Islet precursor cell (in vitro differentiated cells): ENCODE results near the gene CHST4.
"Not testable (repeated sequence)": the region's sequence is repeated elsewhere in the genome, so short reads cannot be mapped to it uniquely, and the experiment has no call there.

Experiments
- DNase-seq: peaks from one replicate; pipeline ENCODE4 v3.0.0-alpha.2; 2018

Gene CHST4

DNA sequence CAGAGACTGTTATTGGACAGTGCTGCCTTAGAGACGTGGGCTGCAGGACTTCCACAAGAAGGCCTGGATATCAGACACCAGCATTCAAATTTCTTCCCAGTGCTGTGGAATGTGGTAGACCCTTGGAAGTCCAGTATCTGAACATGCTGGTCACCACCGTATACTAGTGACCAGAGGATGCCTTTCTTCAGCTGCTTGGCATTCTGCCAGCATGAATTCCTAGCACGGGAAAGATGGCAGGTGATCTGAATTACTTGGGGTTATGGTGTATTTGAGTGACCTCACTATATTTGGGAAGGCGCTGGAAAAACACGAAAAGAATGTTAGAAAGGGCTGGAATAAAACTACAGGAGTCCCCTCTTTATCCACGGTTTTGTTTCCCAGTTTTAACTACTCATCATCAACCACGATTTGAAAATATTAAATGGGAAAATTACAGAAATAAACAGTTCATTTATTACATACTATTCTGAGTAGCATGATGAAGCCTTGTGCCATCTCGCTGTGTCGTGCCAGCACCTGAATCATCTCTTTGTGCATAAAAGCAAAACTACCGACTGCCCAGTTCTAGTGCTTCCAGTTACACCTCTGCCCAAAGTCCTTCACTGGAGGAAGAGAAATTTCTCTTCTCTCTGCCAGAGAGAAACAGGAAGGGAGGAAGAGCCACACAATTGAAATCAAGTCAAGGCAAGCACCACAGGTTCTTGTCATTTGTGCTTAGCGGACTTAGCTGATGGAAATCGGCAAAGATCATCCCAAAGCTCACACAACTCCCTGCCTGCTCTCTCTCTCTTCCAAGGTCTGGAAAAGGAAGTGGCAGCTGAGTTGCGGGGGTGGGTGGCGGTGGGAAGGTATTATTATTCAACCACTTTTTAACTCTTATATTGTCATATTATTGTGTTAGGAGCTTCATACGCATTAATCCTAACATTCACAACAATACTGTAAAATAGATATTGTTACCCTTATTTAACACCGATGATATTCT is 1.4 kb upstream of the CHST4 start:
- DNase-seq: no peak

DNA sequence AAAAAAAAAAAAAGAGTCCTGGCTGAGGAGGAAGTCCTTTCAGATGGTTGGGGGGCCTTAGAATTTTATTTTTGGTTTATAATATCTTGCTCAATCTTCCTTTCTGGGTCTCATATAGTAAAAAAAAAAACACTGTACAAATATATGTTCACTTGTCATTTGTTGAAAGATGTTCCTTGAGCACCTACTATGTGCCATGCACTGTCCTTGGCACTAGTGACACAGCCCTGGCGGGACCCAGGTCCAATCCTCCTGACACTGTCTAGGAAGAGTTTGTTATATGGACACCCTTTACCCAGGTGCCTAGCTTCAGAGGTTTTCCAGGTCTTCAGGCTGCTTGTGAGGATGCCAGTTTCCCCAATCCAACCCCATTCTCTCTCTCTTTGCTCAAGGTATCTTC is 2.0 kb downstream of the CHST4 start:
- DNase-seq: no peak

DNA sequence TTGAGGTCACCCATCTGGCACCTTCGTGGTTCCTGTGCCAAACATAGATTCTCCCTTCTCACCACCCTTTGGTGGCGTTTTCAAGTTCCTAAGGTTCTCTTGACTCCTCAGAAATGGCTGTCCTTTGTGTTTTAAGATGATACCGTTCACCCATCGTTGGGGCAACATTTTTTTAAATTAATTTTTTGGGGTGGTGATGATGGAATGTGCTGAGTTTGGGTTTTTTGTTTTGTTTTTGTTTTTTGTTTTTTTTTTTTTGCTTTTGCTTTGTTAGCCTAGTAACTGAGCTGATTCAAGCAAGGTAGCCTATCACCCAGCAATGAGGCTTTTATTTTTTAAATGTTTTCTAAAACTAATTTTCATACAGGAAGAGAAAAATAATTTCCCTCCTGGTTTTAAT is 2.6 kb downstream of the CHST4 start:
- no peak for DNase-seq

DNA sequence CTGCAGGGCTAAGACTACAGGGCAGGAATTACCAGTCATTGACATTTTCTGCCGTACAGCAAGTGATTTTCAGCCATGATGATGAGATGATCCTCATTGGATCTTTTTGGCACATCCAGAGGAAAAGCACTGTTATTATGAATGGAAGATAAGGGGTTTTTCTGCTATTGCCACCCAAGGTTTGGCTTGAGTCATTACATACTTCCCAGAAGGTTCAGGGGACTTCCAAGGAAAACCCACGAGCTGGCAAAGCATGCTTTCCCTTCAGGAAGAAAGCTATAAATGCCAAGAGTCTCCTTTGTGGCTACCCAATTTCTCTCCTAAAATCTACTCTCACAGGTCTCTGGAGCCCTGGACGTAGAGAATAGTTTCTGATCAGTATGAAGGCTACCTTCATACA is 6.1 kb downstream of the CHST4 start:
- DNase-seq: no peak

DNA sequence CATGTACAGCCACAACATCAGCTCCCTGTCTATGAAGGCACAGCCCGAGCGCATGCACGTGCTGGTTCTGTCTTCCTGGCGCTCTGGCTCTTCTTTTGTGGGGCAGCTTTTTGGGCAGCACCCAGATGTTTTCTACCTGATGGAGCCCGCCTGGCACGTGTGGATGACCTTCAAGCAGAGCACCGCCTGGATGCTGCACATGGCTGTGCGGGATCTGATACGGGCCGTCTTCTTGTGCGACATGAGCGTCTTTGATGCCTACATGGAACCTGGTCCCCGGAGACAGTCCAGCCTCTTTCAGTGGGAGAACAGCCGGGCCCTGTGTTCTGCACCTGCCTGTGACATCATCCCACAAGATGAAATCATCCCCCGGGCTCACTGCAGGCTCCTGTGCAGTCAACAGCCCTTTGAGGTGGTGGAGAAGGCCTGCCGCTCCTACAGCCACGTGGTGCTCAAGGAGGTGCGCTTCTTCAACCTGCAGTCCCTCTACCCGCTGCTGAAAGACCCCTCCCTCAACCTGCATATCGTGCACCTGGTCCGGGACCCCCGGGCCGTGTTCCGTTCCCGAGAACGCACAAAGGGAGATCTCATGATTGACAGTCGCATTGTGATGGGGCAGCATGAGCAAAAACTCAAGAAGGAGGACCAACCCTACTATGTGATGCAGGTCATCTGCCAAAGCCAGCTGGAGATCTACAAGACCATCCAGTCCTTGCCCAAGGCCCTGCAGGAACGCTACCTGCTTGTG is 10.7 kb downstream of the CHST4 start:
- no peak for DNase-seq

DNA sequence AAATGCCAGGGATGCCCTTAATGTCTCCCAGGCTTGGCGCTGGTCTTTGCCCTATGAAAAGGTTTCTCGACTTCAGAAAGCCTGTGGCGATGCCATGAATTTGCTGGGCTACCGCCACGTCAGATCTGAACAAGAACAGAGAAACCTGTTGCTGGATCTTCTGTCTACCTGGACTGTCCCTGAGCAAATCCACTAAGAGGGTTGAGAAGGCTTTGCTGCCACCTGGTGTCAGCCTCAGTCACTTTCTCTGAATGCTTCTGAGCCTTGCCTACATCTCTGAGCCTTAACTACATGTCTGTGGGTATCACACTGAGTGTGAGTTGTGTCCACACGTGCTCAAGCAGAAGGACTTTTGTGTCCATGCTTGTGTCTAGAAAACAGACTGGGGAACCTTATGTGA is 11.4 kb downstream of the CHST4 start:
- DNase-seq: peak; percentile 76

DNA sequence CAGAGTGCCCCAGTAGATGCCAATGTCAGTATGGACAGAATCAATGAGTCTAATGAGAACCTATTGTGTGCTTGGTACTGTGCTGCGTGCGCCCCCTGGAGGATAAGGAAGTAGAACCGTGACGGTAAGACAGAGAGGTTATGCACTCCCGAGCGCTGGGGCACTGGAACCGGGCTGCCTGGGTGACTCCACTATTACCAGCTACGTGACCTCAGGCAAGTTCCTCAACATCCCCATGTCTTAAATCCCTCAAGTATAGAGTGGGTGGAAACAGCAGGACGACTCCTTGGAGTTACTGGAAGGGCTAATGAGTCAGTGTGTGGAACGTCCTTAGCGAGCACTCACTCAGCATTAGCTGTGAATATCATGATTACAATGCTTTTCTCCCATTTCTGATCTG is 16.2 kb downstream of the CHST4 start:
- DNase-seq: peak; percentile 81

DNA sequence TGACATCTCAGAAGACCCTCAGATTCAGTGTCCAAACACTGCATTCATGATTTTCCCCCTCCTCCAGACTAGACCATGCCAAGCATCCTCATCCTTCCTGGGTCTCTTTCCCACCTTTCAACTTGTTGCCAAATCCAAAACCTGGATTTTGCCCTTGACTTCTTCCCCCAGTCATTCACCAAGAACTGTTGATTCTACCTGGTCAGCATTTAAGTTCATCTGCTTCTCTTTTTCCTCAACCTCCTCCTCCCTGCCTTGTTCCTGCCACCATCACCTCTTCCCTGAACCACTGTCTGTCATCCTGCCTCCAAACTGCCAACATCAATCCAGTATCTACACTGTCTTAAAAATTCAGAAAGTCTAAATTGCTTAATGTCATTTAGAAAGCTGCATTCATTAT is 20.9 kb downstream of the CHST4 start:
- no peak for DNase-seq

DNA sequence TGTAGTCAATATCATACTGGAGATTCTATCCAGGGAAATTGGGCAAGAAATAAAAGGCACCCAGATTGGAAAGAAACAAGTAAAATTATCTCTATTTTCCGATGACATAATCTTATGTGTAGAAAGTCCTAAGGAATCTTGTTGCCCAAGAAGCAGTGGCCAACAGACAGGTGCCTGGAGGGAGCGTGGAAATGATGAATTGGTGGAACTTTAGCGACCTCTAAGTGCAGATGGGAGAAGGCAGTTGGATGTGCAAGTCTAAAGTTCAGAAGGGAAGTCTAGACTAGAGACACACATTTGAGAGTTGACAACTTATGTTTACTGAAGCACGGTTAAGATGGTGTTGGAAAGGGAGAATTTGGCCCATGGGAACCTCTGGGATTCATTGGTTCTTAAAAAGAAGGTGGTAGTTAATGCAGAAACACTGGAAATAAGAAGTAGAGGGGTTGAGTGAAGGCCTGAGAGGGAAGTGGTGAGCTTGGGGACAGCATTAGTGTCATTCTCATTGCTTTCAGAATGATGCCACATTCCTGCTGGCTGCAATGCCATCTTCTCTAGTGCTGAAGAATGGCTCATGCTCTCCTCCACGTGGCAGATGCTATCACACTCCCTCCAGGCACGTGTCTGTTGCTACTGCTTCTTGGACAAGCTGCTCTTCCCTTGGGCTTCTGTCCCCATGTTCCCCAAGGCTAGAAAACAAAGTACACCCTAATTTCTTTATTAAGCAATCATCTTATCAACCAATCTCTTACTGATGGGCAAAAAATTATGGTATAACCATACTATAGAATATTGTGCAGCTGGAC is 26.7 kb downstream of the CHST4 start:
- no peak for DNase-seq

DNA sequence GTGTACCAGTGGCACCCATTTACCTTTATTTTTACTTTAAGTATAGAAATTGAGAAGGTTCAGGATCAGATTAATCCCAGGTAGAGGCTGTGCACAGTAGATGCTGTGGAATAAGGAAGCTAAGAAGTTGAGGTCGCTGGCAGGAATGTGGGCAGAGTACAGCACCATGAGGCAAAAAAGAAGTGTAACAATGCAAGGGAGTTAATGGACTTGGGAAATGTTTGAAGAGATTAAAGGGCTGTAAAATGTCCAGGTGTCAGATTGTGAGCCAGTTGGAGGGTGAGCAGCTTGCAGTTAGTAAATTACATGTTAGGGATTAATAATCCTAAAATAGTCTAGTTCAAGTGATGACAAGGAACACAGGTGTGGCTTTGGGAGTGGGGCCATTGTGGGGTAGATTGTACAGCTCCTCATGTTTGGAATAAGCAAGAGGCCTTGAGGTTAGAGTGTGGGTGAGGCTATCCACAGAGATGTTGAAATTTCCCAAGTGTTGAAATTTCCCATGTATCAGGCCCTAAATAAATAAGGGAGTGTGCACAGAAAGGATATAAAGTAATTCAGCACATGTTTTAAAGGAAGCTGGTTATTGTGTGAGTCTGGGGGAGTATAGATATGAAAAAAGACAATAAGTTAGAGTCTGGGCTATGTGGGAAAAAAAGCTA is 29.1 kb downstream of the CHST4 start:
- DNase-seq: no peak

DNA sequence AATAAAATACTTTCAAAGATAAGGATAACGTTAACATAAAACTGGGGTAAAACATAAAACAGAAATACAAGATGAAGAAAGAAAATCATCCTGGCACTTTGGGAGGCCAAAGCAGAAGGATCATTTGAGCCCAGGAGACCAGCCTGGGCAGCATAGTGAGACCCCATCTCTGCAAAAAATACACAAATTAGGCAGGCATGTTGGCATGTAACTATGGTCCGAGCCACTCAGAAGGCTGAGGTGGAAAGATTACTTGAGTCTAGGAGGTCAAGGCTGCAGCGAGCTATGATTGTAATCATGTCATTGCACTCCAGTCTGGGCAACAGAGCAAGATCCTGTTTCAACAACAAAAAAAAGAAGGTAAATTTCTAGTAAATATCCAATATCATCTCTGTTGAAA is 31.1 kb downstream of the CHST4 start:
- DNase-seq: no peak

DNA sequence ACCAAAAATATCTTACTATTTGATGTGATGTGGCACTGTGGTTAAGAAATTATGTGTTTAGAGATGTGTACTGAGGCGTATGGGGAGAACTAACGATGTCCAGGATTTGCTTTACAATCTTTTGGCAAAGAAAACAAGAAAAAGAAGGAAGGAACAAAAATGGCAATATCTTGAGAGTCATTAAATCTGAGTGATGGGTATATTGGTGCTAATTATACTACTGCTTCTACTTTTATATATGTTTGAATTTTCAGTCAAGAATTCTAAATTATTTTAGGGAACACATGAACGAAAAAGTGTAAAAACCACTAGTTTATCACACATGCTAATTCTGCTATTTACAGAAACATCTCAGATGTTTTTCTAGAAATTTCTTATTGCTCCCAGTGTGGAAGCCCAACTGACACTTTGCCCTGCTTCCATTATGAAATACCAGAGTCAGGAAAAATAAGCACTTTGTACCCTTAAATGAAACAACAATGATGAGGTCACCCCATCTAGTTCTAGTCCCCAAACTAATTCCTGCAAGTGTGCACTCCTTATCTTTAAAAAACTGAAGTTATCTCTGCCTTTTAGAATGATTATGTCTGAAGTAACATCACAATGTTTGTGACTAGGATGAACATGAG is 31.8 kb downstream of the CHST4 start:
- DNase-seq: no peak

DNA sequence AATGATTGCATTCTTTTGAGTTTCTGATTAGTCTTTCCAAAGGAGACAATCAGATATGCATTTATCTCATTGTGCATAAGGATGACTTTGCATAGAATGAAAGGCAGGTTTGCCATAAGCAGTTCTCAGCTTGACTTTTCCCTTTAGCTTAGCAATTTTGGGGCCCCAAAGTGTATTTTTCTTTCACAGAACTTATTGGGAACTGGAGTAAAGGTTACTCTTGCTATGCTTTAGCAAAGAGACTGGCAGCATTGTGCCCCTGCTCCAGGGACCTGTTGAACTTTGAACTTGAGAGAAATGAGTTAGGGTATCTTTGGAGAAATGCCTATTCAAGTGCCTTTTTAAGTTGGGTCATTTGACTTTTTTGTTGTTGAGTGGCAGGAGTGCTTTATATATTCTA is 33.6 kb downstream of the CHST4 start:
- no peak for DNase-seq

DNA sequence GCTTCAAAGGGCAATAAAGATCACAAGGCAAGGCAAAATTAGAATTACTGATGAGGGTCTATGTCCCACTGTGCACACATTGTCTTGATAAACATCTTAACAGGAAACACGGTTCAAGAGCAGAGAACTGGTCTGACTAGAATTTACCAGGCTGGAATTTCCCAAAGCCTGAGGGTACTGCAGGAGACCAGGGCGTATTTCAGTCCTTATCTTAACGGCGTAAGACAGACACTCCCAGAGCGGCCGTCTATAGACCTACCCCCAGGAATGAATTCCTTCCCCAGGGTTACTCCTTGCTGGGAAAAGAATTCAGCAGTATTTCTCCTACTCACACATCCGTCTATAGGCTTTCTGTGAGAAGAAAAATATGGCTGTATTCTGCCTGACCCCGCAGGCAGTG is 35.7 kb downstream of the CHST4 start:
- not testable (repeated sequence) for DNase-seq

DNA sequence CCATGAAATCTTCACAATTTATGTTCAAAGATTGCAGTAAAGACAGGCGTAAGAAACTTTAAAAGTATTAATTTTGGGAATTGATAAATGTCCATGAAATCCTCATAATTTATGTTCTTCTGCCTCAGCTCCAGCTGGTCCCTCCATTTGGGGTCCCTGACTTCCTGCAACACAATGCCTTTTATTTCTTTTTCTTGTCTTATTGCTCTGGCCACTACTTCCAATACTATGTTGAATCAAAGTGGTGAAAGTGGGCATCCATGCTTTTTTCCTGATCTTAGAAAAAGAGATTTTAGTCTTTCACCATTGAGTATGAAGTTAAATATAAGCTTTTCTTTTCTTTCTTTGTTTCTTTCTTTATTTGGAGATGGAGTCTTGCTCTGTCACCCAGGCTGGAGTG is 36.3 kb downstream of the CHST4 start:
- no peak for DNase-seq

DNA sequence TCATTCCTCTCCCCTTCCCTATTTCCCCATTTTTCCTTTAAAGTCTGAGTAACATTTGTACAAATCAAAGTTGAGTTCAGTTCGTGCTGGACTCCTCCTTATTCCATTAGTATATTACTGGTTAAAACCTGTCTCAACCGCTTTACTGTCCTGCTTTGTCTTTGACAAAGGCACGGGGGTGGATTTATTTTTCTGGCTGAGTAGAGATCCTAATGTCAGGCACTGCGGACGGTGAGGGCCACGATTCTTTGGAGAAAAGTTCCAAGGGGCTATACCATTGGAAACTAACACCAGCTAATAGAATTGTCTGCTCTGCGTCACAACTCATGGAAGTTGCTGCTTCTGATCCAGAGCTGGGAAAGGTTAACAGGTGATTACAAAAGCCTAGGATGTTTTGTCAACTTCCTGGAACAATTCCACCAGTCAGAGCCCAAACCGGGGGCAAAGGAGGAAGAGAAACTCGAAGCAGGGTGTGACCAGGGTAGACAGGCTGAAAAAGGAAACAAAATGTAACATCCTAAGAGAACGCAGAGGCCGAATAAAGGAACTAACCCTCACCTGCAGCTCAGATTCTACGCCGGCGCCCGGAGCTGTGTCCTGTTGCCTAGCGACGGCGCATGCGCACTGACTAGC is 38.2 kb downstream of the CHST4 start:
- no peak for DNase-seq

DNA sequence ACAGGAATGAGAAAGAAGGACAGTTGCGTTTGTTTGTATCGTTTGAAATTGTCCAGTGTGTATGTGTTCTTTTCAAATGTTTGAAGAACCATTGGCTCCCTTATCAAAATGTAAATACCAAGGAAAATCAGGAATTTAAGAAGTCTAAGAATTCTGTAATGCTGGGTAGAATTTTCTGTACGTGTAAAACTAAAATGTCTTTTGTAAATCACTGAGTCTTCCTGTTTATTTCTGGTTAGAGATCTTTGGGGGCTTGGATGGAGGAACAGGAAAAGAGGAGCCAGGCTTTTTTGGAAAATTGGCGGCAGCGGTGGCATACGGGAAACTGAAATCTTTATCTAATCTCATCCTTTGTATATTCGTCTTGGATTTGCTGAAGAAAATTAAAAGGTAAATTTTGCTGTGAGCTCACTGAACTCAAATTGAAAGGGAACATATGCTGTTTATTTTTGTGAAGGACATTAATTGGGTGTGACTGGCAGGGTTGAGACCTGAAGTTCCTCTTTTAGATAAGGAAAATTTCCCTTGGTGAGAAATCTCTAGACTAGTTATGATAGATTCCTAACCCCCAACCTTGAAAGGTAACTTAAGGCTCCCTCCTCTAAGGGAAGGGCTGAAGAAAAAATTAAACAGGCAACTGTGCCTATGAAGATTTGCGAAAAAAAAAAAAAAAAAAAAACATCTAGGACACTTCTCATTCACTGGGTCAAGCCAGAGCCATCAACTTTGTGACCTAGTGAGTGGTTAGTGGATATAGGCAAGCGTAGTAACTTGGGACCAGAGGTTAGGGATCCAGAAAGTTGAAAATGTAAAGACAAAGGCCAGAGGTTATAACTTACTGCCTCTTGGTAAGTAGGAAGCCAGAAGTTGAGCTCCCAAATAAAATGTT is 39.8 kb downstream of the CHST4 start:
- DNase-seq: no peak

DNA sequence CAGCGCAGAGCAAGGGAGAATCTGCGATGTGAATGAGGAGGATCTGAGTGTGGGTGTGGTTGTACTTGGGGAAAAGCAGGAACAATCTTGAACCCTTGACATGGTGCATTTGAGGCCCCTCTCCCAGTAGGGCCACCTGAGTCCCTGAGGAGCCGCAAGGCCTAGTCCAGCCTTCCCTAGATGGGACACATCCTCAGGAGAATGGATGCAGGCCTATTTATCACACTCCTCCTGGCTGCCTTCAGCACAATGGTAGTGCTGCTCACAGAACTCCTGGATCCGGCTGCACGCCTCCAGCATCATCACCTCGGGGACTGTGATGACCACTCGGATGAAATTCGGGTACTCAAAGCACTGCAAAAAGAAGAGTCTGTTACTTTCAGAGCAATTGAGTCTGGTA is 41.7 kb downstream of the CHST4 start:
- no peak for DNase-seq

DNA sequence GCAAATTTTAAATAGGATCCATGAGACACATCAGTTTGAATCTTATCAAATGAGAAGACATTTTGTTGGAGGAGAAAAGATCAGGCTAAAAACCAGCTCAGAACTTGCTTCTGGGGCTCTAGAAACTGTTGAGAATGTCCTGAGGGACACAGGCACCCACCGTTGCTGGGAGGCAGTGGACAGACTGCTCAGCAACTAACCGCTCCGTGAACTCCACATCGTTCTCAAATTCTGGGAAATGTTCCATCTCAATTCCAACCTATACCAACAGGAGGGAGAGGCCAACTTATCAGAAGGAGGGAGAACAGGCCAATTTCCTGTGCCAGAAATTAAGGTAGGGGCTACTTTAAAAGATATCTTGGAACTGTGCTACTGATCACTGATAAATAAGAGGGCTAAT is 42.3 kb downstream of the CHST4 start:
- no peak for DNase-seq

DNA sequence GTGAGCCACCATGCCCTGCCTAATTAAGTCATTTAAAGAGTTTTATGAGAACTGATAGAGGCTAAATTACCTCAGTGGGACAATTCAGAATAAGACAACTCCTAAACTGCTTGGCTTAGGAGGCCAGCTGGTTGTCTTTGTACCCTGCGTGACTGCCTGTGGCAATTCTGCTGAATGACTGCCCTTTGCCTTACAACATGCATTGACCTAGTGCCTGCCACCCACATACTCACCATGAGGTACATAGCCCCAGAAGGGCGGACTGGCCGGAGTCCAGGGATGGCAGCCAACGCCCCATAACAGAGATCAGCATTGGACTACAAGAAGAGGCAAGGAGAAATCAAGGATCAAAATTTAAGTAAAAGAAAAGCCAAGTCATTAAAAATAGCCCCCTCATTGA is 43.4 kb downstream of the CHST4 start:
- no peak for DNase-seq

DNA sequence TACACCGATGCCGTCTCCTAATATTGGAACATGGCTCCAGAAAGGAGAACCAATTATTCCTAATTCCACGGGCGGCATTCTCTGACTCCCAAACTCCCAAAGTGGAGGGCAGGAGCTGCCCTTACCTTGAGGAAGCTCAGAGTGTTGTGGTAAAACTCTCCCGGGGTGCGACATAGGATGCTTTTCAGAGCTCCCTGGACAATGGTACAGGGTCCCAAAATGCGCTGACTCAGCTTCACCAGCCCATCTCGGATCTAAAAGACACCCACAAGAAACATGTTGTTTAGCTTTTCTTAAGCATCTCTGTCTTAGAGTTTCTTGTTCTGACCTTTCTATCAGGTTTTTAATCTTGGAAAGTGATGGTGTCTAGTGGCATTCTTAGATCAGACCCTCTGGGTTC is 43.9 kb downstream of the CHST4 start:
- no peak for DNase-seq
